NCI-H2029 (cell line): ENCODE results near the gene FAM200C.

Experiments used
- DNase-seq: peaks from one replicate; lab custom pipeline; 2025; lab: John Stamatoyannopoulos, UW

Gene FAM200C

GRCh38 chr5:160419458-160420330, 19.8 kb upstream of the FAM200C start:
- no peak for DNase-seq

- peak; percentile 94 for DNase-seq
These were observed 19.0 kb upstream of the FAM200C start, which contains the start of gene SLU7 for GRCh38 chr5:160418561-160419457. SLU7 (minus strand) TSS chr5:160419081; CDS start chr5:160415294, 3,787 bp downstream.

- no peak for DNase-seq
These were observed 1.0 kb downstream of the FAM200C start for GRCh38 chr5:160398806-160399205.

GRCh38 chr5:160397492-160397891, 2.4 kb downstream of the FAM200C start:
- DNase-seq = no peak

- DNase-seq = no peak
These were observed 4.7 kb downstream of the FAM200C start for GRCh38 chr5:160395111-160395510.

- no peak for DNase-seq
These were observed 8.8 kb downstream of the FAM200C start for GRCh38 chr5:160390787-160391696.

- DNase-seq = no peak
These were observed 12.4 kb downstream of the FAM200C start for GRCh38 chr5:160387445-160387844.

- no peak for DNase-seq
These were observed 14.4 kb downstream of the FAM200C start for GRCh38 chr5:160385496-160385895.

- no peak for DNase-seq
These were observed 15.2 kb downstream of the FAM200C start for GRCh38 chr5:160384681-160385080.

GRCh38 chr5:160382346-160382745, 17.5 kb downstream of the FAM200C start:
- no peak for DNase-seq

- no peak for DNase-seq
These were observed 19.8 kb downstream of the FAM200C start for GRCh38 chr5:160380041-160380440.

GRCh38 chr5:160379511-160379910, 20.3 kb downstream of the FAM200C start:
- DNase-seq = no peak

GRCh38 chr5:160378330-160378729, 21.5 kb downstream of the FAM200C start:
- no peak for DNase-seq

- DNase-seq = no peak
These were observed 22.2 kb downstream of the FAM200C start for GRCh38 chr5:160377651-160378050.

GRCh38 chr5:160376416-160376815, 23.4 kb downstream of the FAM200C start:
- DNase-seq = no peak

- DNase-seq = no peak
These were observed 24.2 kb downstream of the FAM200C start for GRCh38 chr5:160375701-160376100.

- DNase-seq = no peak
These were observed 24.7 kb downstream of the FAM200C start for GRCh38 chr5:160375166-160375565.

GRCh38 chr5:160371294-160371693, 28.6 kb downstream of the FAM200C start:
- DNase-seq = no peak

GRCh38 chr5:160370713-160371034, 29.2 kb downstream of the FAM200C start:
- no peak for DNase-seq

- no peak for DNase-seq
These were observed 29.7 kb downstream of the FAM200C start, which contains the start of gene C1QTNF2 for GRCh38 chr5:160369990-160370712. C1QTNF2 (minus strand) TSS chr5:160370626; CDS start chr5:160355011, 15,615 bp downstream.

GRCh38 chr5:160367885-160368284, 32.0 kb downstream of the FAM200C start:
- DNase-seq = no peak
